Daoy (cell line): ENCODE data around the gene CD80. TPM values are rescaled to one million over a fixed set of nuclear protein-coding genes. Genes with fewer than 3 reads are reported as not detected.

Source experiments
- DNase-seq: peaks from one replicate; pipeline ENCODE4 v3.0.0-alpha.2; 2015; ENCODE audit warnings: low read depth
- total RNA-seq: library from RNA; depleted of rRNA; stranded (reverse); fragments of >200 nt; shearing (Covaris generic); gene quantifications from 2 replicates; pipeline ENCODE4 v1.2.3, GENCODE V29; 2014

Gene CD80
- total RNA-seq, 1 experiment from 2014 or later: not detected

DNA sequence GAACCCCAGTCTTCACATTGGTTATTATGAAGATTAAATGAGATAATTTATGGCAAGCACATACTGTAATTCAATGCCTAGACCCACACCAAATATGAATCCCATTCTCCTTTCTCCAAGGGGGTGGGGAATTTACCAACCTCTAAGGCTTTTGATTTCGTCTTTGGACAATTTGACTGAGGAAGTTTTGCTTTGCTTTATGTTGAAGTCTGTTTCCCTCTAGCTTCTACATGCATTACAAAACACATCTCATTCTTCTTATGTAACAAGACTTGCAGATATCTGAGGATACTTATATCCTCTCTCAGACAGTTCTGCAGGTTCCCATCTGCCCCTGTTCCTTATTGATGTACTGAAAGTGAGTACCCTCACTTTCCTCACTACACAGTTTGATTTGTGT lies 12.2 kb downstream of the CD80 start:
- no peak for DNase-seq

GRCh38 chr3:119543147-119543546 lies 16.3 kb downstream of the CD80 start:
- DNase-seq: no peak

- DNase-seq: no peak
Measured at GRCh38 chr3:119542168-119542767, 17.1 kb downstream of the CD80 start.

DNA sequence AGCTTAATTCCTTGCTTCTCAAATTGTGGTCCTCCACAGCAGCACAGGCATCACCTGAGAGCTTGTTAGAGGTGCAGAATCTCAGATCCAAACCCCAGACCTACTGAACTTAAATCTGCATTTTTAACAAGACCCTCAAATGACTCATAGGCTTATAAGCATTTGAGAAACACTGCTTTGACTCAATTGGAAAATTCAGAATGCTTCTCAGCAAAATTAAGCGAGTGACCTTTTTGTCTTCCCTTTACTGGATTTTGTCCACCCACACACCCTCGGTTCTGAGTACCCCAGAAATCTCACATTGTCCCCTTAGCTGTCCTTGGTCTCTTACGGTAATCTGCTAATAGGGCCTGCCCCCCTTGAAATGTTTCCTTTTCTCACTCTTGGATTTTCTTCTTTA lies 17.9 kb downstream of the CD80 start:
- DNase-seq: no peak

DNA sequence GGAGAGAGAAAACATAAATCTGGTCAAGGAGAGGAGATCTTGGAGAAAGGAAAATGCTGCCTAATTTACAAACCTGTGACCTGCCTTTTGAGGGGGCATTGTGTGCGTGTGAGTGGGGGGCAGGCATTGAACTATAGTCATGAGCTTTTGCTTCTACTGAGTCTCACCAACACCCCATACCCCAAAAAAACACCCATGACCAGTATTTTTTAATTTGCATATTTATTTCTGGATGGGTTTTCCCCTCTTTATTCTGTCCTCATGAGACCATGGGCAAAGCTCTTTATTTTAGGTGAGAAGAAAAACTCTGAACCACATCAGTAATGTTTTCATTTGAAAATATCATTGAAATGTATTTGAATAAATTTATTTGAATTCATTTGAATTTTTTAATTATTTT lies 20.6 kb downstream of the CD80 start:
- no peak for DNase-seq

DNA sequence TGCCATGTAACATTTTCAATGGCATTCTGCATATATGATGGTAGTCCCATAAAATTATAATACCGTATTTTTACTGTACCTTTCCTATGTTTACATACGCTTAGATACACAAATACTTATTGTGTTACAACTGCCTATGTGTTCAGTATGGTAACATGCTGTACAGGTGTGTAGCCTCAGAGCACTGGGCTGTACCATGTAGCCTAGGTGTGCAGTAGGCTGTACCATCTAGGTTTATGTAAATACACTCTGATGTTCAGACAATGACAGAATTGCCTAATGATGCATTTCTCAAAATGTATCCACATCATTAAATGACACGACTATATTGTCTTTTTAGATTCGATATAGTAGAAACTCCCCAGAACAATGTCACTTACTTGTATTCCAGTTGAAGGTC lies 22.7 kb downstream of the CD80 start:
- no peak for DNase-seq

DNA sequence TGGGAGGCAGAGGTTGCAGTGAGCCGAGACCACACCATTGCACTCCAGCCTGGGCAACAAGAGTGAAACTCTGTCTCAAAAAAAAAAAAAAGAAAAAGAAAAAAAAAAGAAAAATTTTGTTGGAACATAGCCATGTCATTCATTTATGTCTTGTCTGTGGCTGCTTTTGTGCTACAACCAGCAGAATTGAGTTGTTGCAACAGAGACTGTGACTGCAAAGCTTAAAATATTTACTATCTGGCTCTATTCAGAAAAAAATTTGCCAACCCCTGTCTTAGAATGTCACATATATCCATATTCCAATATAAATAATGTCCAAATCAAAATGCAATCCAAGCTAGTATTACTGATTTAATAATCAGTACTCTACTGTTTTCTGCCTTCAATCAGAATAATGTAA lies 25.1 kb downstream of the CD80 start:
- DNase-seq: no peak

DNA sequence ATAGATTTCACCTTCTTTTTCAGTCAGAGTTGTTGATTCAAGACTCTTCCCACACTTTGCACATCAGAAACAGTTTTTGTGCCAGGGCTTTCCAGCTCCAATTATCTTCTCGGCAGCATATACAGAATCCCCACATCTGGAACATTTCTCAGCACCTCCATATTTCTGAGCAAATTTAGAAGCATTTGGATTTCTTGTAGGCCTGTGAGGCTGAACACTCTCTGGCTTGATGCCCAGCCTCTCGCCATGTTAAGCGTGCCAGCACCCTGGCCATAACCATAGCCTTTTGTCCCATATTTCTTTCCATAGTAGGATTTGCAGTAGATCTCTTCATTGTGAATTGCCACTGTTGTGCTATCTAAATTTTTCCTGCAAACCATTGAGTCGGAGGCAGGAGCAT lies 28.3 kb downstream of the CD80 start:
- no peak for DNase-seq

DNA sequence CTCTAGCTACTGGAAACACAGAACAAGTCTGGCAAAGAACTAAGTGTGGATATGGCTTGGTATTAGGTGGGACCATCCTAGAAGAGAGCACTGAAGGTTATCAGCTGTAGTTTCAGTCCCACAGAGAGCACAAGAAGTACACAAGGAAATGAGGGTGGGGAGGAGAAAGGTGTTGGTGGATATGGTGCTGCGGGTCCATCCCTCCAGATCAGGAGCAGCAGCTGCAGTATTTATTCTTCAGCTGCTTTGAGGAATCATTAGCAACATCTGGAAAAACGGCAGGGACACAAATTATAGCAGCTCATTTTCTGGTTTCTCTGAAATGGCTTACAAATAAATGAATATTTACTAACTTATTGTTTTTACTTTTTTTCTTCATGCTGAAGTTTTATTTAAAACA lies 29.0 kb downstream of the CD80 start:
- no peak for DNase-seq

GRCh38 chr3:119529883-119530282 lies 29.5 kb downstream of the CD80 start:
- no peak for DNase-seq

DNA sequence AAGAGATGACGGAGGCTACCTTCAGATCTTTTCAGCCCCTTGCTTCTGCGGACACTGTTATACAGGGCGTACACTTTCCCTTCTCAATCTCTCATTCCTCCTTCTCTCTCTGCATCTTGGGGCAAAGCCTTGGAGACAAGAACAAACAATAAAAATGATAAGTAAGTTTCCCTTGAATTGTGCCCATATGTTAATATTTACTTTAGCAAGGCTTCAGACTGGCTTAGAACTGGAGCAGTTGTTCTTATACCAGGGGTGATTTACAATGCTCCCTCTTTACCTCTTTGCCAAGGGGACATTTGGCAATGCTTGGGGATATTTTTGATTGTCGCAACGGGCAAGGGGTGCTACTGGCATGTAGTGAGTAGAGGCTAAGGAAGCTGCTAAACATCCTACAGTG lies 31.7 kb downstream of the CD80 start:
- DNase-seq: no peak

GRCh38 chr3:119524931-119525662 lies 34.3 kb downstream of the CD80 start:
- no peak for DNase-seq

- DNase-seq: no peak
Measured at GRCh38 chr3:119518026-119518425, 41.4 kb downstream of the CD80 start.

GRCh38 chr3:119517112-119517511 lies 42.3 kb downstream of the CD80 start:
- no peak for DNase-seq

DNA sequence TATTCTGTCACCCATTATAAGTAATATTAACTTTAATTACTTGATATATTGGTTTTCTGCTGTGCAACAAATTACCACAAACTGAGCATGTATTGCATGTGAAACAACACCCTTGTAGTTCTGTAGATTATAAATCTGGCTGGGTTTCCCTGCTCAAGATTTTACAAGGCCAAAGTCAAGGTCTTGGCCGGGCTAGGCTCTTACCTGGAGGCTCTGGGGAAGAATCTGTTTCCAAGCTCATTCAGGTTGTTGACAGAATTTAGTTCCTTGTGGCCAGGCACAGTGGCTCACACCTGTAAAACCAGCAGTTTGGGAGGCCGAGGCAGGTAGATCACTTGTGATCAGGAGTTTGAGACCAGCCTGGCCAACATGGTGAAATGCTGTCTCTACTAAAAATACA lies 44.8 kb downstream of the CD80 start:
- DNase-seq: no peak

DNA sequence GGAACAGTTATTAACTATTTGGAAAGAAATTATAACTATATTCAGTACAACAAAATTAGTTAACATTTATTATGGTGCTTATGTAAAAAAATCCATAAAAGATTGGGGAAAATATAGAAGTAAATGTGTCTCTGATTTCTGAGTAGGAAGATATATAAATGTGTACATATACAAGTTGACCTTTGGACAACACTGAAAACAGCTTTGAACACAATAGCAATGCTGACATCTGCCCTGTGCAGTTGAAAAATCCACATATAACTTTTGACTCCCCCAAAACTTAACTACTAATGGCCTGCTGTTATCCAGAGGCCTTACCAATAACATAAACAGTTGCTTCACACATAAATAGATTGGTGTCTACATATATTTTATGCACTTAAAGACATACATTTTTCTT lies 48.7 kb downstream of the CD80 start:
- DNase-seq: no peak

GRCh38 chr3:119508172-119508845 lies 51.1 kb downstream of the CD80 start:
- no peak for DNase-seq

DNA sequence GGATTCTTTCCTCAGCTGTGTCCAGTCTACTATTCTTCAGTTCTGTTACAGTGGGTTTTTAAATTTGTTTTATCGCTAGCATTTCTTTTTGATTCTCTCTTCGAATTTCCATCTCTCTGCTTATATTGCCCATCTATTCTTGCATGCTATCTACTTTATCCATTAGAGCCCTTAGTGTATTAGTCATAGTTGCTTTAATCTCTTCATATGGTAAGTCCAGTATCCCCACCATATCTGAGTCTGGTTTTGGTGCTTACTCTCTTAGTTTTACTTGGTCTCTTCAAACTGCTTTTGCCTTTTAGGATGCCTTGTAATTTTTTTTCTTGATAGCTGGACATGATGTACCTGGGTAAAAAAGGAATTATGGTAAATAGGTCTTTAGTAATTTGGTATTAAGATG lies 52.0 kb downstream of the CD80 start:
- DNase-seq: no peak

- no peak for DNase-seq
Measured at GRCh38 chr3:119506631-119507030, 52.8 kb downstream of the CD80 start.

DNA sequence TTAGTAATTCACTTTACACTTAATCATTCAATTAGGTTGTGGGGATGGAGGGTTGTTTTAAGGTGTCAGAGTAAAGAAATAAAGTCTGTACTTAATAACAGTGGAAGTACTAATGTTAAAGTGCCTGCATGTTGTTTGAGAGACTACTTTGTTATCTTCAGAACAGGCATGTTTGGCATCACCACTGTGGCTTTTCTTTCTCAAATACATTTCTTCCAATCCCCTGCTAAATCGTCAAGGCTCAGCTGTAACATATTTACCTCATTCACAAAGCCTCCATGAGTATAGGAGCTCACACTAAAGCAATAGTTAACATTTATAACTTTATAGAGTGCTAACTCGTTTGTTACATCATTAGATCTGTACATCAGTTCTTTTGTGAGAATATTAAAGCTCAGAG lies 58.5 kb downstream of the CD80 start:
- no peak for DNase-seq

DNA sequence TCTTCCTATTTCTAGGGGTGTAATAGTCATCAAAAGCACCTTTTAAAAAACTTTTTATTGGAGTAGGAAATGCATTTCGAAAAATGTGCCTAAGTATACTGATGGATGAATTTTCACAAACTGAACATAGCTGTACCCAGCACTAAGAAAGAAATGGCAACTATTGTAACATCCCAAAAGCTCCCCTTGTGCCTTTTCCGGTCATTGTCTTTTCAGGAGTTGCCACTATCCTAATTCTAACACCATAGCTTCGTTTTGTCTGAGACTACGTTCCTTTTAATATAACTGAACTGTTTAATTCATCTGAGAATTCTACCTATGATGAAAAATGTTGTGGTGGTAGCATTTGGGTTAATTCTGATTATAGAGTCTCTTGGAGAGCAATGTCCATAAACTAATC lies 59.1 kb downstream of the CD80 start:
- no peak for DNase-seq

GRCh38 chr3:119498186-119499011 lies 61.0 kb downstream of the CD80 start, which contains the start of gene TIMMDC1:
Gene TIMMDC1 (plus strand): TSS chr3:119498547. CDS start chr3:119498734, 187 bp downstream.
- DNase-seq: peak; percentile 98
